Stimulated activated CD4-positive, alpha-beta T cell treated with anti-CD3 and anti-CD28 coated beads, Interleukin-12 subunit alpha, Interleukin-12 subunit beta, amount 100 ng/mL, for 24 hours (primary cell): ENCODE measurements around the gene INTS1.

Source experiments
- DNase-seq, 2 experiments: peaks; one replicate each; pipeline ENCODE4 v3.0.0-alpha.2; 2020; ENCODE audit warnings: low read depth in 2 of 2

INTS1 gene

DNA sequence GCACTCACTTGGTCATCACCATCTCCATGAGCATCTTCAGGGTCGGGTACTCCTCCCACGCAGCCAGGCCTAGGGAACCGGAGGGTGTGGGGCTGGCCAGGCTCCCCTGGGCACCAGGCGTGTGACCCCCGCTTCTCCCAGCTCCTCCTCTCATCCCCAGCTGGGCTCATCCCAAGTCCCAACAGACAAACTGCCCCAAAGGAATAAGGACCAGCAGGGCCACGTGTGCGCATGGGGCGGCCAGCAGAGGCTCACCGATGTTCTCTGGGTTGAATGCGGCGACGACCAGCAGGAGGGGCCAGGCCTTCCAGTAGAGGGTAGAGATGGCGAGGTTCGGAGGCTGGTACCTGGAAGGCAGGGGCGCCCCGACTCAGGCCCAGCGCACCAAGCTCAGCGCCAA lies 14.9 kb downstream of the INTS1 start:
- no peak for DNase-seq

DNA sequence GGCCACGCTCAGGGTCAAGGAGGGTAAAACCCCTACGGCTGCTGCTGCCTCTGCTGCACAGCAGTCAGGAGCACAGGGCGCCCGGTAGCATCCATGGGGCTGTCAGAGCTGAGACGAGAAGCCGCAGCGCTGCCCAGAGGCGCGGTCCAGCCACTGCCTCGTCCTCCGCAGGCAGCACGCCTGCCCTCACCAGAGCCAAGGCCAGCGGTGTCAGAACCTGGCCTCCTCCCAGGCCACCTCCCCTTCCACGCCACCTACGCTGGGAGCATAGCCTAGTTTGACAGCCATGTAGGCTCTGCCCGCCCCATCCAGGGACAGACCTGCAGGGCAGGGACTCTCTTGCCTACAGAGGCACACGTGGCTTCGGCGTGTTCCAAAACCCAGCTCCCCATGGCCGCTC lies 16.2 kb downstream of the INTS1 start:
- no peak for DNase-seq

DNA sequence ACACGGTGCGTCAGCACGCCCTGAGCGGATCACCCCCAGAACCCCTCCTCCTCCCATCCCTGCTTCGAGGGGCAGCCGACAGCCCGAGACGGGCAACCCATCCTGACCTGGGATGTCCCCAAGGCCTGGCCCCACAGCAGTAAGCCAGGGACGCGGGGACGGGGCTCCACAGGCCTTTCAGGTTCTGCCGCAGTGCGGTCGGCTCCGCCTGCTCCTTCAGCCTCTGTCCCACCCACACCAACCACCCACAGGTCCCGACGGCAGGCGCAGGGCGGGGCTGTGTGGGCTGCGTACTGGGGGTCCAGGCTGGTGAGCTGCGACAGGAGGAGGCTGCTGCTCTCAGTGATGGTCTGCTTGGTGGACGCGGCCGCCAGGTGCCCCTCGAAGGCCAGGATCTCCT lies 16.7 kb downstream of the INTS1 start:
- no peak for DNase-seq

DNA sequence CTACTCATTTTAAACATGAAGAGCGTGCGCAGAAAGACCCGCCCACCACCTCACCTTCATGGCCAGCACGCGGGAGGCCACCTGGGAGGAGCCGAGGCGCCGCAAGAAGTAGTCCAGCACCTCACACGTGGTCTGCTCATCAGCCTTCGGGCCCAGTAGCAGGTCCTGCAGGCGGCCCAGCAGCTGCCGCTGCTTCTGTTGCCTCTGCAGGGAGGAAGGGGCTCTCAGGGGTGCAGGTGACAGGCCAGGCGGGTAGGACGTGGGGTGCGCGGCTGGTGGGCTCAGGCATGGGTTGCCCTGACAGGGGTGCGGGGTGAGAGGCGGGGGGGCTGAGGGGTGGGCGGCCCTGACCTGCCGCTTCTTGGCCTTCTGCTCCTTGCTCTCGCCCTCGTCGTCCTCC lies 17.6 kb downstream of the INTS1 start:
- DNase-seq, result no peak

DNA sequence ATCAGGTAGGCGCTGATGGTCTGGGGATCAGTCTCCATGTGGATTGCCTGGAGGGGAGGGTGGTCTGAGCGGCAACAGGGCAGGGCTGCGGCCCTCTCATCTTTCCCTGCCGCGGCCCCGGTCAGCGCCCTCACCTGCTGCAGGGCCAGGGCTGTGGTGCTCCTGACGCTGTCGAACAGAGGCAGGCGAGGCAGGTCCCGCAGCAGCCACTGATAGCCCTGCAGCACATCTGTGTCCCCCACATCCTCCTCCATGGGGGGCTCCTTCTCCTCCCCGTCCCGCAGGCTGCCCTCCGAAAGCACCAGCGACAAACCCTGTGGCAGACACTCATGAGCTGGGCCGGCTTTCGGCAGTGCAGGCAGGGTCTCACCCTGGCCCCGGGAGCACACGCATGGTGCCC lies 19.0 kb downstream of the INTS1 start:
- no peak for DNase-seq

DNA sequence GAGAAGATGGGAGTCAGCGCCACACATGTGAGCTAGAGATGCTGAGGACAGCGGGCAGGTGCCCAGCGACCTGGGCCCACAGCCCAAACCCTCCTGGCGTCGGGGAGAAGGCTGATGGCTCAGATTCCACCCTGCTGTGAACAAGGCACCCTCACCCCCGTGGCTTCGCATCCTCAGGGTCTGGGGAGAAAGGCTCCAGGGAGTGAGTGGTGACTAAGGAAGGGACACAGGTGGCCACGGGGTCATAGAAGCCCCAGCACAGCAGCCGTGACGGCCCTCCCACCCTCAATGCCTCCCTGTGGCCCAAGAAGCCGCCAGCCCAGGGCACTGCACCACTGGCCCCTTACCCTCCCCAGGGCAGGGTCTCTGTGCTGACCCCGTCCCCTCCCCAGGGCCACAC lies 19.6 kb downstream of the INTS1 start:
- DNase-seq, result no peak

DNA sequence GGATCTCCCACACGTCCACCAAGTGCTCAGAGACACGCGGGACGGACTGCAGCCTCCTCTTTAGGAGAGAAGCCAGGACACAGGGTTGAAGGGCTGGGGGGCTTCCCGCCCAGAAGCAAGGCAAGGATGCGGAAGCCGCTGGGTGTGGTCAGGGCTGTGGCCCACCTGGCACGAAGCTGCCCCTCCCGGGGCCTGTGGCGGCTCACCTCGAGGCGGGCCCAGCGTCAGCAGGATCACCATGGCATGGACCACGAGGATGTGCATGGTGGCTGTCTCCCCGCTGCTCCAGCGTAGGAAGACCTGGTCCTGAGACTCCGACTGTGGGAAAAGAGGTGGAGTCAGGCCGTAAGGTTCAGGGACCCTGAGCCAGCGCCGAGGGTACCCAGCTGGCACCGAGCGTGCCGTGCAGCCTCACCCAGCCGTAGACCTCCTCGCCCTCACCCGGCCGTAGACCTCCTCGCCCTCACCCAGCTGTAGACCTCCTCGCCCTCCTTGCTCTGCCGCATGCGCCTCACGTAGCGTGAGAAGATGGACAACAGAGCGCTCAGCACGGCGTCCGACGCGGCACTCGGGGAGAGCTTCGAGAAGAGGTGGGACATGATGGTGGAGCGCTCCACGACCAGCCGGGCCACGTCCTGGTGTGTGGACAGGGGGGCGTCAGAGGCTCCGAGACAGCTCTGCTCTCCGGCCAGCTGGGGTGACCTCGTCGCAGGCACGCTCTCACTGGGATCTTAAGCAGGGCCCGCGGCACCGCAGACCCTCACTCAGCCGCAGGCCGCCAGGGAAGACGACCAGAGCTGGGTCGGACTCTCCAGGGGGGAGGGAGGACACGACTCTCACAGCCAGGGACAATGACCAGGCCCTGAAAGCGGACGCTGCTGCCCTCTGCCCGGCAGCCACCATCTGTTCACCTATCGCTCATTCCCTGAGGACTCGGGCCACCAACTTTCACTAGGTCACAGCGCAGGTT lies 20.4 kb downstream of the INTS1 start:
- no peak for DNase-seq

DNA sequence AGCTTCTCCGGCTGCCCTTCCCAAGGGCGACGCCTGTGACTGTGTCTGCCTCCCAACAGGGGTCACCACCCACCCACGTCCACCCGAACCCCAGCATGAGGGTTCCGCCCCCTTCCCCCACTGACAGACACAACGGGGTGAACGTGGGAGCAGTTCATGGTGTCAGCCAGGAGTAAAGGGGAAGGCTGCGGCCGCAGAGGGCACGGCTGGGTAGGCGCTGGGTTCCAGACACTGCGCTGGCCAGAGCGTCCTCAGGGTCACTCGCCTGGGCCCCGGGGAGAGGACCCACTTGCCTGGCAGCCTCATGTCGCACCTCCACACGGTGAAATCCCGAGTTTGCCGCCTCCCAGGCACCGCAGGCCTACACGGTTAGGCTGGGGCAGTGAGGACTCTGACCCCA lies 21.1 kb downstream of the INTS1 start:
- no peak for DNase-seq

DNA sequence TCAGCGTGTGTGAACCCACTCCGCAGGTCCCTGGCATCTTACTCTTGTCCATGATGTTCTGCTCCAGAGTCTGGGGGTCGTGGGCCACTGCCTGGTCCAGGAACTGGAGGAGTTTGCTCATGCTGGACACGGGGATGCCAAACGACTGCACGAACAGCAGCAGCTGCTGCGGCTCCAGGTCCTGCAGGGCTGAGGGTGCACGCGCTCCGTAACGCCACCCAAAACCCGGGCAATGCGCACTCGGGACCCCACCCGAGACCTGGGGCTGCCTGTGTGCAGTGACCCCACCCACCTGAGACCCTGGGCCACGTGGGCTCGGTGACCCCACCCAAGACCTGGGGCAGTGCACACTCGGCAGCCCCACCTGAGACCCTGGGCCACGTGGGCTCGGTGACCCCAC lies 22.9 kb downstream of the INTS1 start:
- no peak for DNase-seq

DNA sequence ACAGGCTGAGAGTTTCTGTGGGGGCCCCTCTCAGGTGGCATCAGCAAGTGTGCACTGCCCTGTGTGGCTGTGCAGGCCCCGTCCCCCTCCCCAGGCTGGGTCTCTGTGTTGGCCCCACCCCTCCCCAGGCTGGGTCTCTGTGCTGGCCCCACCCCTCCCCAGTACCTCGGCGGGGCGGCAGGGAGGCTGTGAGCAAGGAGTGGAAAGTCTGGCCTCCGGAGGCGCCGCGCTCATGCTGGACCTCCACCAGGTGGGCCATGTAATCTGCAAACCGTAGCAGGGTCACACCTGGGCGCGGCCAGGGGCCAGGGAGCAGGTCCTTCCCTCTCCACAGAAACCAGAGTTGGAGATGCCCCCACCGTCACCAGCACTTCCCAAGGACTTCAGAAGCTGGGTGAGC lies 23.5 kb downstream of the INTS1 start:
- no peak for DNase-seq

DNA sequence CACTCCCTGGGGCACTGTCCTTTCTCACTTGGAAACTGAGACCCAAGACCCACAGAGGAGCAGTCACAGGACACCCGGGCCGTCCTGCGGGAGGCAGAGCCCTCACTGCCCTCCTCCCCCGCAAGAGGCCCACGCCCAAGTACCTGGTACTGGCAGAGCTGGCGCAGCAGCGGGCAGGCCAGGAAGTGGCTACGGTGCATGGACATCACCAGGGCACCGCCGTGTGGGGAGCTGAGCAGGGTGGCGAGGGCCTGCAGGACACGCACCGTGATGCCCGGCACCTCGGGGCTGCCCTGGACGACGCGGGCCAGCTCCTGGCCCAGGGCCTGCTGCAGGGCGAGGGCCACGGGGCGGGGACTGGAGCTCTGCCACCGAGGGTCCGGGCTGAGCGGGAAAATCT lies 24.9 kb downstream of the INTS1 start:
- no peak for DNase-seq

DNA sequence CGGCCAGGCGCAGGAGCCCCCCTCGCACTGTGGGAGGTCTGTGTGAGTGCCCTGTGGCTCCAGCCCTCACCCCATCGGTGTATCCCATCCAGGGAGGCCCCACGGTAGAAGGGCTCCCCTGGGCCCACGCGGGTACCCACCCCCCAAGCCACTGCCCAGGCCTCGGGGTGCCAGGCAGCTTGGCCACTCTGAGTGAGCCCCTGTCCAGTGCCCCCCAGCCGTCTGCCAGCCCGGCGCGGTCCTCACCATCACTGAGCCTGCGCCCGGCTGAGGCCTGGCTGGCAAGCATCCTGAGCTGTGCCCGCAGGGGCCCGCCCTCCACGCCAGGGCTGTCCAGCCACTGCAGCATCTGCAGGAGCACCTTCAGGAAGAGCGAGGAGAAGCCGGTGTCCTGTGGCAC lies 25.7 kb downstream of the INTS1 start:
- no peak for DNase-seq

DNA sequence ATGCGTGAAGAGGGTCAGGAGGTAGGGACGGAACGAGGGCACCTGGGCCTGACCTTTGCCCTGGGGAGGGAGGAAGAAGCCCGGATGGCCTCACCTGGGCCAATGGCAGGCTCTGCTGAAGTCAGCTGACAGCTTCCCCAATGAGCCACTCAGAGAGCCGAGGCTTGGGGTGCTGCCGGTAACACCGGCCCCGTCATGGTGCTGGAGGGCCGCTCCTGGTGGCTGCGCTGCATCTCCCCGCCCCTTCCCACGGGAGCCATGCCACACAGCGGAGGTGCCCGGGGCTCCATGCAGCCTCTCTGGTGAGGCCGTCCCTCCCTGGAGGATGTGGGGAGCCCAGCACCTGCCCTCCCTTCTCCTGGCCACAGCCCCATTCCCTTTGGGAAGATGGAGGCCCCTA lies 27.3 kb downstream of the INTS1 start:
- DNase-seq, result no peak

DNA sequence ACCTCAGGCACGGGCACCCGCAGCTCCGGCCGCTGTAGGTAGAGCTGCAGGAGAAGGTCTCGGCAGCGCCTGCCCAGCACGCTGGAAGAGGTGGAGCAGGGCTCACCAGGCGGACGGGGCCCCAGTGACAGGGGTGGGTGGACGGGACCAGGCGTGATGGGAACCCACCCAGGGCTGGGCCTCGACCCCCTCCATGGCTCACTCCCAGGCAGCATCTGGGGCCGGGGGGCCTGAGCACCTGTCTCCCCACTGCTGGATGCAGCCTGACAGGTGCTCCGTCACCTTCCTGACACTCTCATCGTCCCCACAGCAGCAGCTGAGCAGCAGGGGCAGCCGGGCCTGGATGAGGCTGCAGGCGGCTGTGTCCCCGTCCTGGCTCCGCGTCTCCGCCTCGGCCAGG lies 28.2 kb downstream of the INTS1 start:
- DNase-seq, result no peak

DNA sequence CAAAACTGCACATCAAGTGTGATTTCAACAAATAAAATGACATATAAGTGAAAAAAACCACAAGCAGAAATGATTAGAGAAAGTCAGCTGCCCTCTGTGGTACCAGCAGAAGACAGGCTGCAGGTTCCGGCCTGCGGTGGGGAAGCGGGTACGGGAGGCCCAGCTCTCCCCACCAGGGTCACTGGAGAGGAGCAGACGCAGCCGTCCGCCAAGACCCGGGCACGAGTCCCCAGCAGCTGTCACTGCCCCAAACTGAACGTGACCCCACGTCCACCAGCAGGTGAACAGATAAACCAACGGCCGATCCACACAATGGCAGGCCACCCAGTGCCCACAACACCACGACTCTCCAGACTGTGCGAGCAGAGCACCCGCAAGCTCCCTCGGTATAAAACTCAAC lies 28.8 kb downstream of the INTS1 start:
- DNase-seq, result no peak

DNA sequence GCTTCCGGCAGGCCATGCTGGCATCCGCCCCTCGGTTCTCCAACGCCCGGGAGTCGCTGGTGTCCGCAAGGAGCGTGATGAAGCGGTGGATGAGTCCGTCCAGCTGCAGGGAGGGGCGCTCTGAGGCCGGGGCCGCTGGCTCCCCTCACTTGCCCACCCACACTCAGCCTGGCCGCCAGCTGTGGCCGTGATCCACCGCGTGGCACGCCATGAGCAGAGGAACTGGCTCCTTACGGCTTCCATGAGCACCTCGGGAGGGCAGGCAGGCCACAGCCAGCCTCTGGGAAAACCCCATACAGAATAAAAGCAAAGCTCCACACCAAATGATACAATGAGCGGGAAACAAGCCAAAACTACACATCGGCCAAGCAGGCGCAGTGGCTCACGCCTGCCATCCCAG lies 29.5 kb downstream of the INTS1 start:
- DNase-seq, result no peak

DNA sequence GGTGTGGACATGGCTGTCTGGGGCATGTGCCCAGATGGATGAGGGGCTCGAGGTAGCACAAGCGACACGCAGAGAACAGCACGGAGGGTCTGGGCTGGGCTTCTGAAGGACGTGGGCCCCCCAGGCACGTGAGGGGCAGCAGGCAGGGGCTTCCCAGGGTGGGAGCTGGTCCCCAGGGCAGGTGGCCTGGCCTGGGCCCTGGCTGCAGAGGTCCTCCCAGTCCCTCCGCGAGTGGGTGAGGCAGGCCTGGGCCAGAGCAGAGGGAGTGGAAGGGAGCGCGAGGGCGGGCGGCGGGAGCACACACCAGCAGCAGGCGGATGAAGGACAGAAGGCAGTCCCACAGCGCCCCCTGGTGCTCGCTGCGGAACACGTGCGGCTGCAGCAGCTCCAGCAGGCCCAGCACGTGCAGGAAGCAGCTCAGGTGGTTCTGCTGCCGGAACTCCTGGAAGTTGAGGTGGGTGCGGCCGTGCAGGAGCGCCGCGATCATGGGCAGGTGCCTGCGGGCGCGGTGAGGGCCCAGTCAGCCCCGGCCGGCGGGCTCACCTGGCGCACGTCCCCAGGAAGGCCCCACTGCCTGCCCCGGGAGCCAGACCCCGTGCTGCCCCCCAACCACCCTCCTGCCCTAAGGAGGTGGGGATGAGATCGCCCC lies 30.2 kb downstream of the INTS1 start:
- DNase-seq, result peak; percentile 78 to 84

DNA sequence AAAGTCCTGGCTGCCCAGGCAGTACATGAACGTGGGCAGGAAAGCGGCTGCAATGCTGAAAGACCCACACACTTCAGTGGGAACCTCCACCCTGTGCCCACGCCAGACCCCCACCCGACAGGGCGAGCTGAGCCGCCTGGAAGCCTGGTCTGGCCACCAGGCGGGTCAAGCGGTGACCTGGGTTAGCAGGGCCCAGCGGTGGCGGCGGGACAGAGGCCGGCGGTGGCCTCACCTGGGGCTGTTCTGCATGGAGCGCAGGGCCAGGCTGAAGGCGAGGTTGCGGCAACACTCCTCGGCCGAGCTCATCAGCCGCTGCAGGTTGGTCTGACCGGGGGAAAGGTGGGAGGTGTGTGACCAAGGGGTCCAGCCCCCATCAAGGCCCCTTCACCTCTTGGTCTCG lies 33.3 kb downstream of the INTS1 start:
- DNase-seq, result no peak

DNA sequence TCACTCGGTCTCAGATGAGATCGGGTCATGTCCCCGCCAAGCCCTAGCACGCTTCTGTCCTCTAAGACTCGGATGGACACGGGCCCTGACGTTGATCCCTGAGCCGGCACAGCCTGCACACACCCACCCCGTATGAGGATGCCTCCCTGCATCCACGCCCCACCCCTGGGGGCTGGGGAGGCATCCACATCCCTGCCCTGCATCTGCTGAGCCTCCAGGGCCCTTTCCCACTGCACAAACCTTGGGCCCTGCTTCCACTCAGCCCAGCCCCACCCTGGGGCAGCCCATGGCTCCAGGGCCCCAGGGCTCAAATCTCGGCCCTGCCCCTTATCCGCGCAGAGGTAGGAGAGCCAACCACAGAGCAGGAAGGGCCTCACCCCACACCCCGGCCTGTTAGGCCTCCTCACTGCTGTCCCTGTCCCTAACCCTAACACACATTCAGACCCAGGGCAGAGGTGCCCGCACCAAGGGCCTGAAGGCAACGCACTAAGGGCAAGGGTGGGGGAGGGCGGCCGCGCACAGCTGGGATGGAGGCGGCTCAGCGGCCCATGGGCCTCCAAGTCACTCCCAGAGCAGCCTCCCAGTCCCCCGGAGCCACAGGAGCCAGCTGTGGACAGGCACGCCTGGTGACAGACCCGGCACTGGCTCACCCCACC lies 35.4 kb downstream of the INTS1 start:
- no peak for DNase-seq

DNA sequence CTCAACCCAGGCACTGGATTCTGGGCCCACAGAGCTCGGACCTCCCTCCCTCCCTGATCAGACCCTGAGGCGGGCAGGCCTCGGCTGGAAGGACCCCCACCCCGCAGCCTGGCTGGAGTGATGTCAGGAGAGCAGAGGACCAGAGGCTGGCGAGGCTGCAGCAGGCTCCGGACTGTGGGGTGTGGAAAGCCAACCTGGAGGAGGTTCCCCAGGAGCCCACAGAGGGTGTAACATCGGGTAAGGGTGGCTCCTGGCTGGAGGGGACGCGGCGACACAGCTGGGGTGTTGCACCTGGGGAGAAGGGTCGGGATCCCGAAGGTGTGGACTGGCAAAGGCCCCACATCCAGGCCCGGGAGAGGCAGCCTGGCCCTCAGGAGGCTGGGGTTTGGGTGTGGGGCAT lies 36.0 kb downstream of the INTS1 start:
- no peak for DNase-seq

DNA sequence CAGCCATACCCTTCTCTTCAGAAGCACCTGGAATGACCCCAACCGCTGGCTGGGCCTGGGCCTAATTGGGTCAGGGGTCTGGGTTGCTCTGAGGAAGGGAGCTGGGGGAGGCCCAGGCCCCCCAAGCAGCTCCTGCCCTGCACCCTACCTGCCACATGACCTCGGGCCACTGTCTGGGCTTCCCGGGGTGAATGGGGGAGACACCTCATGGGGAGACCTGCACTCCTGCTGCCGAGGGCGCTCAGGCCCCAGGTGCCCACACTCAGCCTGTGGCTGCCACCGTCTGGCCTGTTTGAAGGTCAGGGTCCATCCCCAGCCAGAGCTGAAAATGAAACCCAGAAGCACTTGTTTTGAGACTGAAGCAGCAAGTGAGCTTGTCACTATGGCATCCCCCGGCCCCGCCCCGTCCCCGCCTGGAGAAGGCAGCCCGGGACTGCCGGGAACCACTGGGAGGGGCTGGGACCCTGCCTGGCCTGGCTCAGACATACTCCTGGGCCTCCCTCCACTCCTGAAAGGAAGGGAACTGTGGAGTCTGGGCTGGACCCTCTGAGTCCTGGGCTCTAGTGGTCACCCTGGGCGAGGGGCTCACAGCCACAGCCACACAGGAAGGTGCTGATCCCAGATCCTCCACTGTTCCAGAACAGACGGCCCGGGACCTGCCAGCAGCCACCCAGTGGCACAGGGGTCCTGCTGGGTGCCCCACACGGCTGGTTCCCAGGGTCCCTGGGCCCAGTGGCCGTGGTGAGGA lies 37.5 kb downstream of the INTS1 start:
- DNase-seq, result no peak

DNA sequence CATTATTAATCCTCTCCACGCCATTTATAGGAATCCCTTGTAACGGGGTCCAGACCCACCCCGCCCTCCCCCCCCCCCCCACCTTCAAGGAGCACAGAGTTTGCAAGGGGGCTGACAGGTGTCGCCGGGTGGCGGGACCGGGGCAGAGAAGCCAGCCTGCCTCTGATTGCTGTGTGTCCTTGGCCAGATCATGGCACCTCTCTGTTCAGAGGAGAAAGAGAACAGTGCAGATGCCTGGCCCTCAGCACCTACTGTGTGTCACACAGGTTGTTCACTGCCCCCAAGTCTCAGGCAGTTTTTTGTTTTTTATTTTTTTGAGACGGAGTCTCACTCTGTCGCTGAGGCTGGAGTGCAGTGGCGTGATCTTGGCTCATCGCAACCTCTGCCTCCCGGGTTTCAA lies 39.5 kb downstream of the INTS1 start:
- DNase-seq, result no peak
